HG02970 (cell line): ENCODE data around the gene PWWP2A.

Experiments used
- ATAC-seq: cut with Tn5 transposase; IDR thresholded peaks from one replicate; pipeline ENCODE4 v1.9.1; 2021; ENCODE audit warnings: mild to moderate bottlenecking, moderate library complexity, moderate number of reproducible peaks; ENCODE audit not compliant: unreplicated experiment, low FRiP score

PWWP2A gene

DNA sequence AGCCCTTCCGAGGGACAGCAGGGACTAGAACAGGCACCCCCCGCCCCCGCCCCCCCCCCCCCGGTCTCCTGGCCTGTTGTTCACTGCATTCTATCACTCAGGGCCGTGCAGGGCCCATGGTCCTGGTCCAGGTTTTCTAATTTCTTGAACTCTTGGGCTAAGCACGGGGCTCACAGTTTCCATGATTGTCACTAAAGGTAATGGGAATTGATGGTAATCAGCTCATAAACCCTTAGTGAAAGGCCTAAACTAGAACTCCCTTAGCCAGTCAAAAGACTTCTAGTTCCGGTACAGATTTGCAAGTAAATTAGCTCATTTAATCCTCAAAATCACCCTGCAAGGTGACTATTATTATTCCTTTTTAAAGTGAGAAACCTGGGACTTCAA lies 14.7 kb upstream of the PWWP2A start:
- no peak for ATAC-seq

GRCh38 chr5:160133071-160133917 lies 14.0 kb upstream of the PWWP2A start:
- no peak for ATAC-seq

DNA sequence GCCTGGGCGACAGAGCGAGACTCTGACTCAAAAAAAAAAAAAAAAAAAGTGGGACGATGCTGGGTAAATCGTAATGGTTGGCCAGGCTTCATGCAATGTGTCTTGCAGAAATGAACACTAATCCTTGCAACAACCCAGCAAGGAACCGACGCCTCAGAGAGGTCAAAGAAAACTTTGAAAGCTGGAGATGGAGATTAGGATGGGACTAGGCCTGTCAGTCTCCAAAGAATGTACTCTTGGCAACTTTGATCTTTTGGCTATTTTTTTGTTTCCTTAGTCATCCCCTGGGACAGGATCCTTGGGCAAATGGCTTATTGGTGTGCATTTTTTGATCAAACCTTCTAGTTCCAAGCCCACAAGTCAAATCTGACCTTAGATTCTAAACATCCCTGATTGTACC lies 10.6 kb upstream of the PWWP2A start:
- no peak for ATAC-seq

GRCh38 chr5:160128632-160129031 lies 9.4 kb upstream of the PWWP2A start:
- no peak for ATAC-seq

- no peak for ATAC-seq
These were observed 636 bp upstream of the PWWP2A start for GRCh38 chr5:160119905-160120266.

DNA sequence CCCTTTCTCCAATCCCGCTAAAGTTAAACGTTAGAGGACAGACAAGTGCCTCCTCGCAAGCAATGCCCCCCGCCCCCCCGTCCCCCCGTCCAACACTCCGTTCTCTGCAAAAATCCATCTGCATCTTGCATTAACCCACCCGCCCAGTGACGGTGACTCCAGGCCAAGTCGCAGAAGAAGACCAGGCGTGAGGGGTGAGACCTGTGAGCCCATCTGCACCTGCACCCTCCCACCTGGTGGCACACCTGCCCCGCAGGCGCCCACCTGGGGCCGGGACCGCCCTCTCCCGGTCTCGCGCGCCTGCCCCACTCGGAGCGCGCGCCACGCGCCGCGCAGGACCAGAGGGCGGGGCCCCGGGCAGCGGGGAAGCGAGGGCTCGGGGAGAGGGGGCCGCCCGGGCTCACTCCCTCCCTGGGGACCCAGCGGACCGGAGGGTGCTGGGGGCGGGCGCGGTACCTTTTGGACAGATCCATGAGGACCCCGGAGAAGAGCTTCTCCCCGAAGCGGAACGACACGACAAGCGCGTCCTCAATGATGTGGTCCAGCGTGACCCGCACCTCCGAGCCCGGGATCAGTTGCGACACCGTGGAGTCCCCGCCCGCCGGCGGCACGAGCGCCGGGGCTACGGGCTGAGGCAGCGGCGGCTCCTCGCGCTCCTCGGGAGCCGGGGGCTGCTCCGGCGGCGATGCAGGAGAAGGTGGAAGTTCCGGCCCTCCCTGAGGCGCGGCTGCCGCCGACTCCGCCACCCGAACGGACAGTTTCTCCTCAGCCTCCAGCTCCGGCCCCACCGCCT lies 705 bp downstream of the PWWP2A start:
- peak; percentile 8 for ATAC-seq

- ATAC-seq: no peak
These were observed 2.3 kb downstream of the PWWP2A start for GRCh38 chr5:160116991-160117390.

DNA sequence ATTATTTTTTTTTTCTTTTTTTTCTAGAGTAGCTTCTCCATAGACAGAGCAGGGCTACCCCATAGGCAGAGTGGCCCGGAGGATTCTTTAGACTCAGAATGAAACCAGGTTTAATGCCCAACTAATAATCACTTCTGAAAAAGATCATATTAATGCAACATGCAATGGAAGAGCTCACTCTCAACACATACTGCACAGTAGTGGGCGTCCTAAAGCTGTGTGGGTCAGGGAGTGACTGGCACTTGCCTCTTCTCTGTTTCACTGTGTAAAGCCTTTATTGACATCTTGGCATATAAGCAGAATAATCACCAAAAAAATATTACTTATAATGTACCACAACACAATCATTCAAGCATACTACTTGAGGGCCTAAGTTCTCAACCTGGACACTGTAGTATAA lies 11.1 kb downstream of the PWWP2A start:
- no peak for ATAC-seq

- no peak for ATAC-seq
These were observed 13.4 kb downstream of the PWWP2A start for GRCh38 chr5:160105686-160106360.

GRCh38 chr5:160097991-160098390 lies 21.3 kb downstream of the PWWP2A start:
- no peak for ATAC-seq

GRCh38 chr5:160096178-160096577 lies 23.1 kb downstream of the PWWP2A start:
- ATAC-seq: no peak

DNA sequence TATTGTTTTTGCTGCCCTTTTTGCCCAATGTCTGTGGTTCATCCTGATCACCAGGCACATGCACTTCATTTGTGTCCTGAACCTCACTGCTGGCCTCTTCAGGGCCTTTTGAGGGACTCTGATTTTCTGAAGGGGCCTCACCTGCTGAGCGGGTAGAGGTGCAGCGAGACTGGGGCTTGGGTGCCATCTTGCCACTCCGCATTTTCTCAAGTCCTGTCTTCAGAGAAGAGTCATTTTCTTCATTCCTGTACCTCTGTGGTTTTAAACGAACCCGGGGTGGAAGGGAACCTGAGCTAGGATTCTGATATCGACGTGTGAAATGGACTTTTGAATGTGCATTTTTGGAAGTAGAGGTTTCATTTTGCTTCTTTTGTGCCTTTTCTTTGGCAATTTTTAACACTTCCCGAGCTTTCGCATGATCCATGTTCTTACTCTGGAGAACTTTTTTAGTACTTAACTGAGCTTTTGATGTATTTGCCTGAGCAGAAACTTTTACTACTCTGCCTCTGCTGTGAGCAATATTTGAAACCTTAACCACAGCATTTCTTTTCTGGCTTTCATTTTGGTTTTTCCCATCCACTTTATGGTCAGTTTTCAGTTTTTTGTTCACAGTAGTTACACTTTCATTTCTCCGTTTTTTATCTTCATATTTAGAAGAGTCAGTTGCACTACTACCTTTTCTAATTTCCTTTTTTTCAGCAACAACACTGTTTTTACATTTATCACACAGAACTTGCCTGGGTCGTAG lies 26.1 kb downstream of the PWWP2A start:
- no peak for ATAC-seq

DNA sequence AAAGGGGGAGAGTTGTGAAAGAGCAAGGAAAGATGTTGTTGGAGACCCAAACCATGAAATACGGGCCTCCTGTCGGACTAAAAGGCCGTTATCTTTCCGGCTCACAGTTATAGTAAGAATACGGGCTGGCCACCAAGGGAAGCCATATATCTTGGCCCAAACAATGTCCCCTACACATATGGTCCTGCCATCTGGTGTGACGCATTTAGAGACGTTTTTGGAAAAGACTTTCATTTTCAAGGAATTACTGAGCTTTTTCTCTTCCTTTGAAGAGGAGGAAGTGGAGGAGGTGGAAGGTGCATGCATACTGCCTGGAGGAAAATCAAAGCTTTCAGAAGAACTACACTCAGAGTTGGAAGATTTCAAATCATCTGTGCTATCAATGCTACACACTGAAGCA lies 26.7 kb downstream of the PWWP2A start:
- no peak for ATAC-seq

GRCh38 chr5:160090059-160090458 lies 29.2 kb downstream of the PWWP2A start:
- ATAC-seq: no peak

GRCh38 chr5:160089531-160089930 lies 29.7 kb downstream of the PWWP2A start:
- ATAC-seq: no peak

- ATAC-seq: no peak
These were observed 30.4 kb downstream of the PWWP2A start for GRCh38 chr5:160088805-160089204.

- no peak for ATAC-seq
These were observed 32.1 kb downstream of the PWWP2A start for GRCh38 chr5:160087199-160087598.

DNA sequence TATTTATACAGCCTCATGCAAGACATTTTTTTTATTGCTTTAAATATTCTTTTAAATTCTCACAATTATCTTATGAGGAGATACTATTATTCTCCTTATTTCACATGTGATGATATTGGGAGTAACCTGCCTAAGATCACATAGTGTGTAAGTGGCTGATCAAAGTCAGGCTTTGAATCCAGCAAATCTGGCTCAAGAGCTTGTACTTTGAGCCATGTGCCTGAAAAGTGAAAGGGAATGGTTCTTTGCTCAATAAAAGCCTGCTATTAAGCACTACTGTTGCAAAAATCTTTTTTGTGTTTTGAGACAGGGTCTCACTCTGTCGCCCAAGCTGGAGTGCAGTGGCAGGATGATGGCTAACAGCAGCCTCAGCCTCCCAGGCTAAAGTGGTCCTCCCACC lies 35.1 kb downstream of the PWWP2A start:
- ATAC-seq: no peak

DNA sequence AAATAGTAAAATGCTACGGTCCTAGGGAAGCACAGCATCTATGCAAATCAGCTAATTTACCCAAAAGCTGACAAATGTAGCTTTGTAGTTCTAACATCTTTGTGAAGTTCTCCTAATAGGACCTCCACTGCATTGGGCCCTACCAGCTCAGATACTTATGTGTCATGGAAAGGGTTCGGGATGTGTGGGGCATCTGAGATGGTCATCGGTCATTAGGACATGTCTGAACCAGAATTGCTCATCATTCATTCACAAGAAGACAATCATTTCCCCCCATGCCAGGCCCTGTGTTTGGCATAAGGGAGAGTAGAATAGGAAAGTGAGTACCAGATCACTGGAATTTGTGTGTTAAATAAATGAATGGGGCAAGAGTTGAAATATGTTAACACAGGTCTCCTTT lies 35.7 kb downstream of the PWWP2A start:
- ATAC-seq: no peak

GRCh38 chr5:160082614-160083500 lies 36.4 kb downstream of the PWWP2A start:
- ATAC-seq: no peak
